HepG2 (cell line): ENCODE data around the gene SMYD5. TPM values are rescaled to one million over a fixed set of nuclear protein-coding genes. Genes with fewer than 3 reads are reported as not detected.

ENCODE experiments used
- ESRRA ChIP-seq: sonication (generic); formaldehyde crosslinking; IDR thresholded peaks from 2 replicates; pipeline ENCODE4 v1.5.1; 2020; ENCODE audit warnings: mild to moderate bottlenecking, low read depth, missing genetic modification reagents
- JUND ChIP-seq: sonication (generic); formaldehyde crosslinking; IDR thresholded peaks from 2 replicates; pipeline ENCODE4 v1.8.0; 2022; ENCODE audit warnings: mild to moderate bottlenecking, missing genetic modification reagents
- KDM5B ChIP-seq: sonication (generic); formaldehyde crosslinking; IDR thresholded peaks from 2 replicates; pipeline ENCODE4 v1.4.0; 2020; ENCODE audit warnings: missing genetic modification reagents, mild to moderate bottlenecking, borderline replicate concordance
- LCORL ChIP-seq, 2 experiments: fragments of 450-650 bp in 1 of 2; sonication (generic) in 1 of 2; formaldehyde crosslinking in 1 of 2; IDR thresholded peaks; 2 replicates each; pipeline versions ENCODE4 v1.5.0 to v1.6.1; 2017 to 2020; ENCODE audit warnings: antibody characterized with exemption in 1 of 2, missing genetic modification reagents in 1 of 2
- NRL ChIP-seq: sonication (generic); formaldehyde crosslinking; IDR thresholded peaks from 2 replicates; pipeline ENCODE4 v1.5.0; 2020; ENCODE audit warnings: missing genetic modification reagents, mild to moderate bottlenecking, moderate library complexity, borderline replicate concordance
- SMAD1 ChIP-seq: sonication (generic); formaldehyde crosslinking; IDR thresholded peaks from 2 replicates; pipeline ENCODE4 v1.4.0; 2020; ENCODE audit warnings: missing genetic modification reagents, low read depth, mild to moderate bottlenecking, borderline replicate concordance
- SMYD3 ChIP-seq: sonication (generic); formaldehyde crosslinking; IDR thresholded peaks from 2 replicates; pipeline ENCODE4 v1.8.1; 2023; ENCODE audit warnings: mild to moderate bottlenecking, missing genetic modification reagents
- TP53 ChIP-seq: sonication (generic); formaldehyde crosslinking; conservative IDR thresholded peaks from 2 replicates; pipeline ENCODE4 v1.4.0; 2020; ENCODE audit warnings: missing genetic modification reagents
- ZBTB7B ChIP-seq: sonication (generic); formaldehyde crosslinking; IDR thresholded peaks from 2 replicates; pipeline ENCODE4 v1.4.0; 2020; ENCODE audit warnings: missing genetic modification reagents
- ZNF335 ChIP-seq: sonication (generic); formaldehyde crosslinking; IDR thresholded peaks from 2 replicates; pipeline ENCODE4 v1.4.0; 2020; ENCODE audit warnings: missing genetic modification reagents
- ZNF562 ChIP-seq: sonication (generic); formaldehyde crosslinking; IDR thresholded peaks from 2 replicates; pipeline ENCODE4 v1.8.0; 2022; ENCODE audit warnings: missing genetic modification reagents, borderline replicate concordance
- polyA plus RNA-seq, 8 experiments: library from polyadenylated mRNA; depleted of rRNA in 3 of 8; stranded (reverse) in 7 of 8; unstranded in 1 of 8; fragments of >200 nt; fragmentation: Illumina TruSeq in 4 of 8; extraction: Trizol in 4 of 8; gene quantifications; 2 replicates each; pipeline versions ENCODE4 v1.2.1 to v1.2.3, GENCODE V29; 2011 to 2016; ENCODE audit warnings: low read depth in 4 of 8, missing spikeins in 1 of 8, mixed read lengths in 1 of 8; ENCODE audit not compliant: insufficient read depth in 1 of 8
- total RNA-seq, 5 experiments: library from RNA; depleted of rRNA; stranded (reverse); fragments of >200 nt; fragmentation: Illumina TruSeq; extraction: Trizol; gene quantifications; 2 replicates each; pipeline ENCODE4 v1.2.3, GENCODE V29; 2016; ENCODE audit warnings: low read depth in 1 of 5
- TF ChIP-seq, protein P1 (sequence below): IDR thresholded peaks from 2 replicates; pipeline ENCODE4 v1.4.0; 2020; ENCODE audit warnings: mild to moderate bottlenecking, missing genetic modification reagents
- TF ChIP-seq, protein P2 (sequence below): sonication (generic); formaldehyde crosslinking; conservative IDR thresholded peaks from 2 replicates; pipeline ENCODE4 v1.8.0; 2022; ENCODE audit warnings: mild to moderate bottlenecking, moderate library complexity, missing genetic modification reagents
- TF ChIP-seq, protein P3 (sequence below): IDR thresholded peaks from 2 replicates; pipeline ENCODE4 v1.6.1; 2012; ENCODE audit warnings: low read depth, low read length, improper control_type of control experiment
- TF ChIP-seq, protein P4 (sequence below): sonication (generic); formaldehyde crosslinking; IDR thresholded peaks from 2 replicates; pipeline ENCODE4 v1.5.1; 2020; ENCODE audit warnings: mild to moderate bottlenecking, missing genetic modification reagents, moderate library complexity

The SMYD5 gene
- total and polyA plus RNA-seq, 2 of the 13 experiments (the other 11 are each of a cell fraction or from before 2014, with no cell fraction given), result 55.8 to 70.4 TPM

DNA sequence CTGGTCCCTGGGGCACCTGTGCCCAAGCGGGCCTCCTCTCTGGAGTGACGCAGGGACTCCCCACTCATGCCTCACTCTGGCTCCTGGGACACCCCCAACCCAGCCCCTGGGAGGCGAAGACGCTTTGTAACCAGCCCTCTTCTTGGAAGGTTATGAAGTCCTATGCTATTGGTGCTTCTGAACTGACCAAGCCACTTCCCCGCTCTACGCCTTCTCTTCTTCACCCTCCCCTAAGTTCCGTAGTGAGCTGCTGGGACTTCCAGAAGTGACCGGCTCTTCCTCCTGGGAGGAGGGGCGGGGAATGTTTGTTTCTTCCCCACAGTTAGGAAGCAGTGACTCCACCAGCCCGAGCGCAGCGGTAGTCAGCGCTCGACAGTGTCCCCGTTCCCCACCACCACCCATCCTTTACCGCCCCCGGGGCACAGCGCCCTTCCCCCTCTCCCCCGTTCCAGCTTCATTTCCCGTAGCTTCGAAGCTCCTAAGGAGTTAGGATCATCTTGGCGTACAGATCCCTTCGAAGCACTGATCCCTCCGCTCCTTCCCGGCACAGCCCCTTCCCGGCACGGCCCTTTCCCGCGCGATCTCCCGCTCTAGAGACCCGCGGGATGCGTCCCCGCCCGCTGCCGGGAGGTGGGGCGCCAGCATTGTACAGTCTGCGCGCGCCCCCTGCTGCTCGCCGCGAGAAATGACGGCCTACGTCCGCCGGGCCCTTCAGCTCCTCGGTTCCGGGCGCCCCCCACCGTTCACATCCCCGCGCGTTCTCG is 37.0 kb upstream of the SMYD5 start (continued):
- TF ChIP-seq JUND (CRISPR knock-in tag) (no peak), KDM5B (CRISPR knock-in tag) (peak; percentile 82; the same call in 1 of the 2 replicates), TP53 (no peak), SMYD3 (CRISPR knock-in tag) (no peak), ZBTB7B (CRISPR knock-in tag) (peak; percentile 95), ZNF335 (CRISPR knock-in tag) (peak; percentile 53; the same call in 1 of the 2 replicates), NRL (CRISPR knock-in tag) (peak; percentile 90), SMAD1 (CRISPR knock-in tag) (0 out of 2 replicates have a peak, but pooled peaks have one; percentile 66), ESRRA (CRISPR knock-in tag) (0 out of 2 replicates have a peak, but pooled peaks have one; percentile 49), LCORL (IDR thresholded peaks at IDR 0.05) (no peak), LCORL (CRISPR knock-in tag; IDR thresholded peaks at IDR 0.05) (peak; percentile 72), ZNF562 (no peak; the same call in 1 of the 2 replicates)
- TF ChIP-seq, protein P1, sequence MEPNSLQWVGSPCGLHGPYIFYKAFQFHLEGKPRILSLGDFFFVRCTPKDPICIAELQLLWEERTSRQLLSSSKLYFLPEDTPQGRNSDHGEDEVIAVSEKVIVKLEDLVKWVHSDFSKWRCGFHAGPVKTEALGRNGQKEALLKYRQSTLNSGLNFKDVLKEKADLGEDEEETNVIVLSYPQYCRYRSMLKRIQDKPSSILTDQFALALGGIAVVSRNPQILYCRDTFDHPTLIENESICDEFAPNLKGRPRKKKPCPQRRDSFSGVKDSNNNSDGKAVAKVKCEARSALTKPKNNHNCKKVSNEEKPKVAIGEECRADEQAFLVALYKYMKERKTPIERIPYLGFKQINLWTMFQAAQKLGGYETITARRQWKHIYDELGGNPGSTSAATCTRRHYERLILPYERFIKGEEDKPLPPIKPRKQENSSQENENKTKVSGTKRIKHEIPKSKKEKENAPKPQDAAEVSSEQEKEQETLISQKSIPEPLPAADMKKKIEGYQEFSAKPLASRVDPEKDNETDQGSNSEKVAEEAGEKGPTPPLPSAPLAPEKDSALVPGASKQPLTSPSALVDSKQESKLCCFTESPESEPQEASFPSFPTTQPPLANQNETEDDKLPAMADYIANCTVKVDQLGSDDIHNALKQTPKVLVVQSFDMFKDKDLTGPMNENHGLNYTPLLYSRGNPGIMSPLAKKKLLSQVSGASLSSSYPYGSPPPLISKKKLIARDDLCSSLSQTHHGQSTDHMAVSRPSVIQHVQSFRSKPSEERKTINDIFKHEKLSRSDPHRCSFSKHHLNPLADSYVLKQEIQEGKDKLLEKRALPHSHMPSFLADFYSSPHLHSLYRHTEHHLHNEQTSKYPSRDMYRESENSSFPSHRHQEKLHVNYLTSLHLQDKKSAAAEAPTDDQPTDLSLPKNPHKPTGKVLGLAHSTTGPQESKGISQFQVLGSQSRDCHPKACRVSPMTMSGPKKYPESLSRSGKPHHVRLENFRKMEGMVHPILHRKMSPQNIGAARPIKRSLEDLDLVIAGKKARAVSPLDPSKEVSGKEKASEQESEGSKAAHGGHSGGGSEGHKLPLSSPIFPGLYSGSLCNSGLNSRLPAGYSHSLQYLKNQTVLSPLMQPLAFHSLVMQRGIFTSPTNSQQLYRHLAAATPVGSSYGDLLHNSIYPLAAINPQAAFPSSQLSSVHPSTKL (CRISPR knock-in tag), result peak; percentile 67
- TF ChIP-seq, protein P2, sequence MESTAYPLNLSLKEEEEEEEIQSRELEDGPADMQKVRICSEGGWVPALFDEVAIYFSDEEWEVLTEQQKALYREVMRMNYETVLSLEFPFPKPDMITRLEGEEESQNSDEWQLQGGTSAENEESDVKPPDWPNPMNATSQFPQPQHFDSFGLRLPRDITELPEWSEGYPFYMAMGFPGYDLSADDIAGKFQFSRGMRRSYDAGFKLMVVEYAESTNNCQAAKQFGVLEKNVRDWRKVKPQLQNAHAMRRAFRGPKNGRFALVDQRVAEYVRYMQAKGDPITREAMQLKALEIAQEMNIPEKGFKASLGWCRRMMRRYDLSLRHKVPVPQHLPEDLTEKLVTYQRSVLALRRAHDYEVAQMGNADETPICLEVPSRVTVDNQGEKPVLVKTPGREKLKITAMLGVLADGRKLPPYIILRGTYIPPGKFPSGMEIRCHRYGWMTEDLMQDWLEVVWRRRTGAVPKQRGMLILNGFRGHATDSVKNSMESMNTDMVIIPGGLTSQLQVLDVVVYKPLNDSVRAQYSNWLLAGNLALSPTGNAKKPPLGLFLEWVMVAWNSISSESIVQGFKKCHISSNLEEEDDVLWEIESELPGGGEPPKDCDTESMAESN (CRISPR knock-in tag), result peak; percentile 97
- TF ChIP-seq, protein P3, sequence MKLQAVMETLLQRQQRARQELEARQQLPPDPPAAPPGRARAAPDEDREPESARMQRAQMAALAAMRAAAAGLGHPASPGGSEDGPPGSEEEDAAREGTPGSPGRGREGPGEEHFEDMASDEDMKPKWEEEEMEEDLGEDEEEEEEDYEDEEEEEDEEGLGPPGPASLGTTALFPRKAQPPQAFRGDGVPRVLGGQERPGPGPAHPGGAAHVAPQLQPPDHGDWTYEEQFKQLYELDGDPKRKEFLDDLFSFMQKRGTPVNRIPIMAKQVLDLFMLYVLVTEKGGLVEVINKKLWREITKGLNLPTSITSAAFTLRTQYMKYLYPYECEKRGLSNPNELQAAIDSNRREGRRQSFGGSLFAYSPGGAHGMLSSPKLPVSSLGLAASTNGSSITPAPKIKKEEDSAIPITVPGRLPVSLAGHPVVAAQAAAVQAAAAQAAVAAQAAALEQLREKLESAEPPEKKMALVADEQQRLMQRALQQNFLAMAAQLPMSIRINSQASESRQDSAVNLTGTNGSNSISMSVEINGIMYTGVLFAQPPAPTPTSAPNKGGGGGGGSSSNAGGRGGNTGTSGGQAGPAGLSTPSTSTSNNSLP, result no peak
- TF ChIP-seq, protein P4, sequence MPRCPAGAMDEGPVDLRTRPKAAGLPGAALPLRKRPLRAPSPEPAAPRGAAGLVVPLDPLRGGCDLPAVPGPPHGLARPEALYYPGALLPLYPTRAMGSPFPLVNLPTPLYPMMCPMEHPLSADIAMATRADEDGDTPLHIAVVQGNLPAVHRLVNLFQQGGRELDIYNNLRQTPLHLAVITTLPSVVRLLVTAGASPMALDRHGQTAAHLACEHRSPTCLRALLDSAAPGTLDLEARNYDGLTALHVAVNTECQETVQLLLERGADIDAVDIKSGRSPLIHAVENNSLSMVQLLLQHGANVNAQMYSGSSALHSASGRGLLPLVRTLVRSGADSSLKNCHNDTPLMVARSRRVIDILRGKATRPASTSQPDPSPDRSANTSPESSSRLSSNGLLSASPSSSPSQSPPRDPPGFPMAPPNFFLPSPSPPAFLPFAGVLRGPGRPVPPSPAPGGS (CRISPR knock-in tag), result no peak
